ENCODE measurements around the gene SLC39A7.

SLC39A7 gene

DNA sequence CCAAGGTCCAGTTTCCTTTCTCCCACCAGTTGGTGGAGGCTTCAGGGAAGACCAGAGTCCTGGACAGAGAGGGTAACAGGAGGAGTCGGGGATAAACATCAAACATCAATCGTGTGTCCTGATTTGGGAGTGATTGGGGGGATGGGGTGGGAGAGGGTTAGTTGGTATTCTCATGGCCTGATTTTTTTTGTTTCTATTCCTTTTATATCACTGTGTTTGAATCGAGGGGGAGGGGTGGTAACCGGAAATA, 3.4 kb downstream of the SLC39A7 start:
- H3K27me3 ChIP-seq (ENCODE audit: control insufficient read depth, low read length): no peaks in the 10 kb centered on the region
- H3K27ac ChIP-seq (ENCODE audit: low read depth, low read length): 0 out of 2 replicates have a peak overlapping the region, but pooled peaks have one; percentile 4
- peaks cover 27% of the 10 kb centered on the region for H3F3A ChIP-seq (ENCODE audit: control insufficient read depth, insufficient read depth)
- H3K9me2 ChIP-seq (replicated peaks; ENCODE audit: control insufficient read depth, low read length): no peaks in the 10 kb centered on the region
- H3K36me3 ChIP-seq (ENCODE audit: control insufficient read depth, low read length): peaks cover 34% of the 10 kb centered on the region
- H3K4me3 ChIP-seq (ENCODE audit: low read length): peak overlapping the region; percentile 92
- no peaks in the 10 kb centered on the region for H3K9me3 ChIP-seq (ENCODE audit: control insufficient read depth, insufficient read depth, low read length)
- peaks cover 53% of the 10 kb centered on the region for H3K4me1 ChIP-seq (ENCODE audit: control insufficient read depth, low read length)
- H4K20me1 ChIP-seq (ENCODE audit: control insufficient read depth, insufficient read depth, low read depth, low read length): no peaks in the 10 kb centered on the region
- peaks cover 52% of the 10 kb centered on the region for H3K79me2 ChIP-seq (ENCODE audit: control insufficient read depth, low read length)
- no peak for TF ChIP-seq CTCF (IDR thresholded peaks at IDR 0.05; ENCODE audit: low read depth, low read length, poor library complexity, severe bottlenecking)
- no peak for TF ChIP-seq EZH2phosphoT487 (IDR thresholded peaks at IDR 0.05; ENCODE audit: borderline replicate concordance, low read length)
- H3K4me2 ChIP-seq (ENCODE audit: low read length): peak overlapping the region; percentile 93

- TF ChIP-seq CTCF (IDR thresholded peaks at IDR 0.05; ENCODE audit: low read depth, low read length, poor library complexity, severe bottlenecking): no peak
- TF ChIP-seq EZH2phosphoT487 (IDR thresholded peaks at IDR 0.05; ENCODE audit: borderline replicate concordance, low read length): no peak
- Histone ChIP-seq H3K4me3 (ENCODE audit: low read length) (peak within 1 kb of the TSS; percentile 92), H3K4me1 (ENCODE audit: control insufficient read depth, low read length) (peaks cover 52% of the 10 kb centered on the region), H3F3A (ENCODE audit: control insufficient read depth, insufficient read depth) (peaks cover 31% of the 10 kb centered on the region), H3K27me3 (ENCODE audit: control insufficient read depth, low read length) (no peaks in the 10 kb centered on the region), H3K4me2 (ENCODE audit: low read length) (peak within 1 kb of the TSS; percentile 93), H3K9me2 (replicated peaks; ENCODE audit: control insufficient read depth, low read length) (no peaks in the 10 kb centered on the region), H3K27ac (ENCODE audit: low read depth, low read length) (peak within 1 kb of the TSS; percentile 41), H3K36me3 (ENCODE audit: control insufficient read depth, low read length) (peaks cover 34% of the 10 kb centered on the region), H3K9me3 (ENCODE audit: control insufficient read depth, insufficient read depth, low read length) (no peaks in the 10 kb centered on the region), H4K20me1 (ENCODE audit: control insufficient read depth, insufficient read depth, low read depth, low read length) (no peaks in the 10 kb centered on the region), H3K79me2 (ENCODE audit: control insufficient read depth, low read length) (peaks cover 49% of the 10 kb centered on the region)
Measured at GRCh38 chr6:33204415-33205190, 3.9 kb downstream of the SLC39A7 start, which contains the start of gene HSD17B8. TSS of gene HSD17B8 (plus strand) at chr6:33204655. CDS start at chr6:33204669, 14 bp downstream.

DNA sequence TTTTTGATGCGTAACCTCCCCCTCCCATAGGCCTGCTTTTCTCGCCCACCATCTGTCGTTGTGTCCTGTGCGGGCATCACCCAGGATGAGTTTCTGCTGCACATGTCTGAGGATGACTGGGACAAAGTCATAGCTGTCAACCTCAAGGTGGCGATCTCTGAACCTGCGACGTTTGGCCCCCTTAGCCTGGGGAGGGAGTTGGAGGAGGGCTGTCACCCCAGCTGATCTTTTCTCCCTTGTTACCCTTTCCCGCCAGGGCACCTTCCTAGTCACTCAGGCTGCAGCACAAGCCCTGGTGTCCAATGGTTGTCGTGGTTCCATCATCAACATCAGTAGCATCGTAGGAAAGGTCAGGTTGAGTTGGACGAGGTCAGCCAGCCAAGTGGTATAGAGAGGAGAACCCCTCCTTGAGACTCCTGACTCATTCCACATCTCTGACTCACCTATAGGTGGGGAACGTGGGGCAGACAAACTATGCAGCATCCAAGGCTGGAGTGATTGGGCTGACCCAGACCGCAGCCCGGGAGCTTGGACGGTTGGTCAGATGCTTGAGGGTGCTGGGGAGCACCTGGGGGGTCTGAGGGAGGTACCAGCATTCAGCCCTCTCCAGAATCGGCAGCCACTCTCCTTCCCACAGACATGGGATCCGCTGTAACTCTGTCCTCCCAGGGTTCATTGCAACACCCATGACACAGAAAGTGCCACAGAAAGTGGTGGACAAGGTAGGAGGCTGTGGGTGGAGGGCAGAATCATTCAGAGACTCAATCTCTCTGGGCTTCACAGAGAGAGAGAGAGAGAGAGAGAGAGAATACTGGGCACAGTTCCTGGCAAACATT, 4.7 kb downstream of the SLC39A7 start:
- Histone ChIP-seq H3K9me2 (replicated peaks; ENCODE audit: control insufficient read depth, low read length) (no peaks in the 10 kb centered on the region), H4K20me1 (ENCODE audit: control insufficient read depth, insufficient read depth, low read depth, low read length) (no peaks in the 10 kb centered on the region), H3K4me2 (ENCODE audit: low read length) (peak overlapping the region; percentile 93), H3K36me3 (ENCODE audit: control insufficient read depth, low read length) (peaks cover 41% of the 10 kb centered on the region), H3K4me3 (ENCODE audit: low read length) (peak overlapping the region; percentile 92), H3K27ac (ENCODE audit: low read depth, low read length) (peak overlapping the region; percentile 41), H3F3A (ENCODE audit: control insufficient read depth, insufficient read depth) (peaks cover 31% of the 10 kb centered on the region), H3K4me1 (ENCODE audit: control insufficient read depth, low read length) (peaks cover 52% of the 10 kb centered on the region), H3K79me2 (ENCODE audit: control insufficient read depth, low read length) (peaks cover 41% of the 10 kb centered on the region), H3K27me3 (ENCODE audit: control insufficient read depth, low read length) (no peaks in the 10 kb centered on the region), H3K9me3 (ENCODE audit: control insufficient read depth, insufficient read depth, low read length) (no peaks in the 10 kb centered on the region)
- TF ChIP-seq CTCF (IDR thresholded peaks at IDR 0.05; ENCODE audit: low read depth, low read length, poor library complexity, severe bottlenecking) (peak; percentile 64), EZH2phosphoT487 (IDR thresholded peaks at IDR 0.05; ENCODE audit: borderline replicate concordance, low read length) (no peak)
